OCI-LY3 (cell line): ENCODE results near the gene JAG2.

Experiments
- CTCF ChIP-seq: fragments of 200-600, 300-600 bp; sonication (generic); IDR thresholded peaks from 2 replicates; pipeline ENCODE4 v1.5.1; 2014; ENCODE audit warnings: antibody characterized with exemption, low read length, low read depth
- EZH2phosphoT487 ChIP-seq: fragments of 200-600 bp; shearing (Covaris generic); IDR thresholded peaks from 2 replicates; pipeline ENCODE4 v1.6.1; 2018; ENCODE audit warnings: antibody characterized with exemption, mixed run types, low read depth

- no peak for TF ChIP-seq CTCF
- TF ChIP-seq EZH2phosphoT487: no peak
Measured at GRCh38 chr14:105203701-105204100, 35.1 kb upstream of the JAG2 start.
